HG03442 (cell line): ENCODE measurements around the gene TICAM1.

Source experiments
- ATAC-seq: cut with Tn5 transposase; IDR thresholded peaks from one replicate; pipeline ENCODE4 v1.9.1; 2021; ENCODE audit warnings: mild to moderate bottlenecking, moderate library complexity; ENCODE audit not compliant: unreplicated experiment

The TICAM1 gene

DNA sequence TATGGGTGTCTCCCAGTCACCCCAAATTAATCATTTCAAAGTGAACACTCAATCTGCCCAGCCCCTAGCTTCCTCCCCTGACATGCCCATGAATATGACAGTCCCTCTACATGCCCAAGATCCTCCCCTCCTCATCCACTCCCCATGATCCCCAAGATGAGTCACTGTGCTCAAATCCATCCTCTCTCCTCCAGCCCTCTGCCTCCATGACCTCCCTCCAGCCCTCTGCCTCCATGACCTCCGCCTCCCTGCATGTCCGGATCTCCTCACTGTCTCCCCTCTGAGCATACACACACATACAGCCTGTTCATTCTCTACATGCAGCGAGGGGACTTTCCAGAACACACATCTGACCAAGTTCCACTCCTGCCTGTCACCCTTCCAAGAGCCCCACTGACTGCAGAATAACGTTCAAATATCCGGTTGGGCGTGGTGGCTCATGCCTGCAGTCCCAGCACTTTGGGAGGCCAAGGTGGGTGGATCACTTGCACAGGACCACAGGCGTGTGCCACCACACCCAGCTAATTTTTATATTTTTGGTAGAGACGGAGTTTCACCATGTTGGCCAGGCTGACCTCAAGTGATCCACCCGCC lies 58.4 kb downstream of the TICAM1 start:
- no peak for ATAC-seq

DNA sequence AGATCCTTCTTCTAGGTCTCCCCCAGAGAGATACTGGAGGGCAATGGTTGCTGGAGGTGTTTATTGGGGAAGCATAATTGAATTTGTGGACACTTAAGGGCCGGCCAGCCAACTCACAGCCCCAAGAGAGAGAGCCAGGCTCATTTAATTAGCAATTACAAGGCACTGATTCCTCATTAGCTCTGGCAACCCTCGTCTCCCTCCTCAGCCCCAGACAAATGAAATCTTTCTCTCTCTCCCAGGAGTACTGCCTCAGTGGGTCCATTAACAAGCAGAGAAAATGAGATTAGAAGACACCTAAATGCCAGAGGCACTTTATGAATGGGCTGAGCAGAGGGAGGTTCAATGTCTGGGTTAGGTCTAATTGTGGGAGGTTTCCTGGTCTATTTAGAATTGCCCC lies 58.9 kb downstream of the TICAM1 start:
- ATAC-seq = no peak

DNA sequence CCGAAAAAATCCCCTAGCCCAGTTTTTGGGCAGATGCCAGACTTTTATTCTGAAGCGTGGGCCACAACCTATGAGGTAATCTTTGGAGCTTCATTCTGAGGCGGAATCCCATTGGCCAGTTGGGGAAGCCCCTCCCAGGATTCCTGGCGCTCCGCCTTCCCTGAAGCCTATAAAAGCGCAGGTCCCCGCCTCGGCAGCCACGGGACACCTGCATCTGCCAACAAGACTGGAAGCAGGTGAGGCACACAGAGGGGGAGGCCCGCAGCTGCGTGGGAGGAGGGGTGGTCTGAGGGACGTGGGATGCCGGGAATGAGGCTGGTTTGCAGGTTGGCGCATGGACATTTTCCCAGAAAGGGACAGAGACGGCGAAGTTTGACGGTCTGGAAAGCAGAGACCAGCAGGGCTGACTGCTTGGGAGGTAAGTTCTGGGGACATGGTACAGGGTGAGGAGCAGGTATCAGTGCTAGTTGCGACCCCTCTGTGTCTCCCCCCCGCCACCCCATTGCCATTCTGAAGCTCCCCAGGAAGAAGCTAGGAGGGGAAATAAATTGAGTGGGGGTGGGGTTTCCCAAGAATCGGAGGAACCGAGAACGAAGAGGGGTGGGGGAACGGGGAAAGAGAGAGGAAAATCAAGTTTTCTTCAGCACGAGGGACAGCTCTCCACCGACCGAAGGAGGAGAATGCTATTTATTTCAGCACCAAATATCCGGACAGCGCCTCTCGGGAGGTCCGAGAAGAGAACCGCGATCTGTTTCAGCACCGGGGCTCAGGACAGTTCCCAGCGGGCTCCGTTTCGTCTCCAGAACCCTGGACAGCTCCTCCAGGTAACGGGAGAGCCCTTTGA lies 62.4 kb downstream of the TICAM1 start:
- ATAC-seq = no peak
